Endothelial cell of umbilical vein (primary cell): ENCODE data around the gene DENND2C. TPM values are rescaled to one million over a fixed set of nuclear protein-coding genes. Genes with fewer than 3 reads are reported as not detected.

Experiments
- BruUV-seq: library from RNA; stranded (reverse); fragments of 400-500 nt; replicated peaks from 2 replicates; lab custom pipeline; 2021; lab: Mats Ljungman, UMichigan
- CTCF ChIA-PET: fragments of 300-600, 350-600 bp; sonication (Branson Sonifier 250); formaldehyde crosslinking; loops from one replicate; lab custom pipeline; 2021; ENCODE audit warnings: antibody characterized with exemption, inconsistent platforms; lab: Charles Lee
- POLR2A ChIA-PET: fragments of 300-600, 350-600 bp; sonication (Branson Sonifier 250); formaldehyde crosslinking; loops from one replicate; lab custom pipeline; 2021; ENCODE audit warnings: antibody characterized with exemption, inconsistent platforms; lab: Charles Lee
- DNase-seq: peaks from one replicate; pipeline ENCODE4 v3.0.0-alpha.2; 2011; ENCODE audit warnings: low read depth, low spot score
- FAIRE-seq: peaks from 2 replicates; lab custom pipeline; 2011; peaks lifted over from hg19 to GRCh38; lab: Jason Lieb, UNC
- H2AFZ ChIP-seq: 2 replicates; pipeline ENCODE4 v1.6.0; 2012; ENCODE audit warnings: low read depth, low read length, control low read depth, inconsistent platforms
- H3K27ac ChIP-seq: 2 replicates; pipeline ENCODE4 v1.5.1; 2011; ENCODE audit warnings: low read depth, mild to moderate bottlenecking, control low read depth, low read length, moderate library complexity; ENCODE audit not compliant: insufficient read depth
- H3K27me3 ChIP-seq, 2 experiments: 2 replicates each; pipeline versions ENCODE4 v1.6.0 to v1.6.1; 2011; ENCODE audit warnings: low read length in 2 of 2, mixed read lengths in 1 of 2; ENCODE audit not compliant: control insufficient read depth in 2 of 2, insufficient read depth in 2 of 2
- H3K36me3 ChIP-seq, 2 experiments: 2 replicates in 1 of 2; 3 replicates in 1 of 2; pipeline ENCODE4 v1.5.1; 2011; ENCODE audit warnings: low read length in 2 of 2, mild to moderate bottlenecking in 1 of 2, moderate library complexity in 1 of 2; ENCODE audit not compliant: control insufficient read depth in 2 of 2, insufficient read depth in 2 of 2; ENCODE audit errors: extremely low read depth in 1 of 2
- H3K4me1 ChIP-seq: 3 replicates; pipeline ENCODE4 v1.5.1; 2011; ENCODE audit warnings: mild to moderate bottlenecking, low read length; ENCODE audit not compliant: control insufficient read depth, insufficient read depth; ENCODE audit errors: extremely low read depth
- H3K4me2 ChIP-seq: 2 replicates; pipeline ENCODE4 v1.6.1; 2011; ENCODE audit warnings: low read length, control low read depth, mixed read lengths; ENCODE audit not compliant: insufficient read depth
- H3K4me3 ChIP-seq, 3 experiments: fragments of 200-600 bp in 1 of 3; sonication (generic), shearing (Covaris generic) in 1 of 3; replicated peaks in 1 of 3; 2 replicates each; pipeline ENCODE4 v1.5.1; 2011 to 2016; ENCODE audit warnings: control low read depth in 3 of 3, low read length in 3 of 3, mild to moderate bottlenecking in 2 of 3, inconsistent platforms in 1 of 3, low read depth in 1 of 3, moderate library complexity in 1 of 3; ENCODE audit not compliant: insufficient read depth in 1 of 3
- H3K79me2 ChIP-seq: 2 replicates; pipeline ENCODE4 v1.6.0; 2012; ENCODE audit warnings: low read length, inconsistent platforms; ENCODE audit not compliant: control insufficient read depth, insufficient read depth
- H3K9ac ChIP-seq: replicated peaks from 2 replicates; pipeline ENCODE3; 2011; ENCODE audit warnings: low read length, control low read depth; ENCODE audit not compliant: insufficient read depth; ENCODE audit errors: extremely low read depth
- H3K9me1 ChIP-seq: replicated peaks from 3 replicates; pipeline ENCODE4 v1.6.0; 2011; ENCODE audit warnings: mild to moderate bottlenecking, low read length; ENCODE audit not compliant: control insufficient read depth, insufficient read depth; ENCODE audit errors: extremely low read depth
- H3K9me3 ChIP-seq: replicated peaks from 2 replicates; pipeline ENCODE4 v1.5.1; 2012; ENCODE audit warnings: low read length, inconsistent platforms; ENCODE audit not compliant: control insufficient read depth, insufficient read depth
- H4K20me1 ChIP-seq: replicated peaks from 2 replicates; pipeline ENCODE3; 2011; ENCODE audit warnings: mild to moderate bottlenecking, low read length; ENCODE audit not compliant: control insufficient read depth, insufficient read depth; ENCODE audit errors: extremely low read depth
- EZH2 ChIP-seq: IDR thresholded peaks from 2 replicates; pipeline ENCODE4 v1.6.1; 2012; ENCODE audit warnings: borderline replicate concordance, low read depth, mild to moderate bottlenecking, moderate library complexity, low read length, inconsistent platforms; ENCODE audit not compliant: severe bottlenecking
- FOS ChIP-seq: IDR thresholded peaks from 2 replicates; pipeline ENCODE4 v1.6.1; 2011; ENCODE audit warnings: mild to moderate bottlenecking, low read length, moderate library complexity, borderline replicate concordance; ENCODE audit not compliant: insufficient read depth
- GATA2 ChIP-seq: IDR thresholded peaks from 2 replicates; pipeline ENCODE4 v1.7.0; 2011; ENCODE audit warnings: low read depth, mild to moderate bottlenecking, moderate library complexity, mixed read lengths, low read length; ENCODE audit not compliant: insufficient read length, insufficient read depth
- JUN ChIP-seq: IDR thresholded peaks from 2 replicates; pipeline ENCODE4 v1.6.1; 2011; ENCODE audit warnings: borderline replicate concordance, low read depth; ENCODE audit not compliant: insufficient read length, insufficient read depth
- MAX ChIP-seq: IDR thresholded peaks from 2 replicates; pipeline ENCODE4 v1.6.1; 2011; ENCODE audit not compliant: insufficient read depth, insufficient read length
- MYC ChIP-seq: IDR thresholded peaks from one replicate; pipeline ENCODE4 v1.6.1; 2011; ENCODE audit warnings: mild to moderate bottlenecking, low read depth, low read length
- POLR2A ChIP-seq: IDR thresholded peaks from 2 replicates; pipeline ENCODE4 v1.6.1; 2012; ENCODE audit warnings: low read depth, mild to moderate bottlenecking, control low read depth, low read length
- POLR2AphosphoS5 ChIP-seq: IDR thresholded peaks from 2 replicates; pipeline ENCODE4 v1.6.1; 2012; ENCODE audit warnings: low read depth, mild to moderate bottlenecking, control low read depth, low read length, moderate library complexity; ENCODE audit not compliant: insufficient read depth
- dilution Hi-C: fragments of 300-500 bp; cut with MboI; formaldehyde crosslinking; loops from one replicate; pipeline ENCODE4 v1.15.0; 2019; ENCODE audit warnings: low sequenced_read_pairs; ENCODE audit not compliant: extremely low pct_ligation_motif_present
- intact Hi-C: fragments of 100-400 bp; cut with micrococcal nuclease; formaldehyde crosslinking; loops from one replicate; pipeline ENCODE4 v1.10.0; 2022
- polyA plus RNA-seq, 4 experiments: library from polyadenylated mRNA; depleted of rRNA in 3 of 4; stranded (reverse) in 3 of 4; unstranded in 1 of 4; fragments of >200 nt; gene quantifications; 2 replicates each; pipeline versions ENCODE4 v1.2.1 to v1.2.3, GENCODE V29; 2011 to 2012; ENCODE audit warnings: missing spikeins in 1 of 4
- small RNA-seq: library from RNA; depleted of rRNA; stranded (forward); fragments of <200 nt; gene quantifications from one replicate; pipeline ENCODE3, GENCODE V24; 2012; ENCODE audit warnings: low replicate concordance, low read depth; ENCODE audit not compliant: insufficient read depth, insufficient read length
- total RNA-seq: library from RNA; stranded (reverse); gene quantifications from 2 replicates; pipeline ENCODE4 v1.2.3, GENCODE V29; 2021
- TF ChIP-seq, protein P1 (sequence below), 2 donors: IDR thresholded peaks; 1 replicate in 1 of 2; 2 replicates in 1 of 2; pipeline ENCODE4 v1.5.1; 2011; ENCODE audit warnings: low read length in 2 of 2, mild to moderate bottlenecking in 2 of 2, moderate library complexity in 2 of 2, control low read depth in 1 of 2, inconsistent platforms in 1 of 2, low read depth in 1 of 2; ENCODE audit not compliant: insufficient read depth in 1 of 2; ENCODE audit errors: extremely low read depth in 1 of 2

The DENND2C gene
- total and polyA plus RNA-seq, 2 donors (not counting 3 experiments of a cell fraction or from before 2014, with no cell fraction given) = 0.12 to 0.22 TPM

DNA sequence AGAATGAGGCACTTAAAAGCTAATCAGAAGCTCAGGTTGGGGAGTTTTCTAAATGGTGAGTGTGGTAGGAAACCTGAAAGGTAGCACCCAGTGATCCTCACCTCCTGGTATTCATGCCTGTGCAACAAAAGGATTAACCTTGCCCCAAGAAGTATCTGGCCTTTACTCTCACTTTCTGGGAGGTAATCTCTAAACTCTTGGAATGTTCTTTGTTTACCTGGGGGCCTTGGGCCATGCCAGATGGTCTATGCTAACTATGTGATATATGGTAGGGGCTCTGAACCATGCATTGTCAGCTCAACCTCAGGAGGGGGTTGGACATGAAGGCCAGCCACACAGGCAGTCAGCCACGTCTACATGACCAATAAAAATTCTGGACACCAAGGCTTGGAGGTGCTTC, 134.4 kb downstream of the DENND2C start:
- DNase-seq (no peak), FAIRE-seq (no peak)
- CTCF ChIA-PET = no interaction called here
- Histone ChIP-seq H3K36me3 (no peaks in the 10 kb centered on the region), H3K9me1 (no peaks in the 10 kb centered on the region), H3K9ac (no peak overlapping the region), H3K27me3 (peaks cover 0 to 2% of the 10 kb centered on the region in 2 experiments), H3K4me1 (peaks cover 4% of the 10 kb centered on the region), H3K4me2 (no peak overlapping the region), H2AFZ (no peak overlapping the region), H3K79me2 (no peaks in the 10 kb centered on the region), H3K4me3 (no peak overlapping the region), H3K9me3 (no peaks in the 10 kb centered on the region), H3K27ac (no peak overlapping the region), H4K20me1 (no peaks in the 10 kb centered on the region)
- TF ChIP-seq POLR2AphosphoS5 (no peak), MAX (no peak), POLR2A (no peak), JUN (no peak), MYC (no peak), EZH2 (no peak), FOS (no peak), GATA2 (no peak)
- TF ChIP-seq, protein P1, sequence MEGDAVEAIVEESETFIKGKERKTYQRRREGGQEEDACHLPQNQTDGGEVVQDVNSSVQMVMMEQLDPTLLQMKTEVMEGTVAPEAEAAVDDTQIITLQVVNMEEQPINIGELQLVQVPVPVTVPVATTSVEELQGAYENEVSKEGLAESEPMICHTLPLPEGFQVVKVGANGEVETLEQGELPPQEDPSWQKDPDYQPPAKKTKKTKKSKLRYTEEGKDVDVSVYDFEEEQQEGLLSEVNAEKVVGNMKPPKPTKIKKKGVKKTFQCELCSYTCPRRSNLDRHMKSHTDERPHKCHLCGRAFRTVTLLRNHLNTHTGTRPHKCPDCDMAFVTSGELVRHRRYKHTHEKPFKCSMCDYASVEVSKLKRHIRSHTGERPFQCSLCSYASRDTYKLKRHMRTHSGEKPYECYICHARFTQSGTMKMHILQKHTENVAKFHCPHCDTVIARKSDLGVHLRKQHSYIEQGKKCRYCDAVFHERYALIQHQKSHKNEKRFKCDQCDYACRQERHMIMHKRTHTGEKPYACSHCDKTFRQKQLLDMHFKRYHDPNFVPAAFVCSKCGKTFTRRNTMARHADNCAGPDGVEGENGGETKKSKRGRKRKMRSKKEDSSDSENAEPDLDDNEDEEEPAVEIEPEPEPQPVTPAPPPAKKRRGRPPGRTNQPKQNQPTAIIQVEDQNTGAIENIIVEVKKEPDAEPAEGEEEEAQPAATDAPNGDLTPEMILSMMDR (IDR thresholded peaks at IDR 0.05; ENCODE audit: extremely low read depth in 1 of 2, insufficient read depth in 1 of 2, low read depth in 1 of 2, low read length in 2 of 2) = no peak
- BruUV-seq = no TSS peak
- intact Hi-C loops = no loop called here
- dilution Hi-C loops = no loop called here
- POLR2A ChIA-PET = no interaction called here

Small RNA genes within 50 kb of the gene (small RNA-seq; reads per million reads assigned to genes)
- not detected for gene RN7SL432P

Other genes with a start within 250 kb of the DENND2C start
- 29.1 and 29.7 TPM in 2 replicates for gene TRIM33, start 158.8 kb downstream of the DENND2C start, total RNA-seq
- gene TRIM33, start 158.8 kb downstream of the DENND2C start, polyA plus RNA-seq = 8.9 and 10.3 TPM in 2 replicates
- 41.7 and 43.5 TPM in 2 replicates for gene BCAS2, start 88.4 kb downstream of the DENND2C start, total RNA-seq
- 9.6 and 12.5 TPM in 2 replicates for gene BCAS2, start 88.4 kb downstream of the DENND2C start, polyA plus RNA-seq
- gene AMPD1, start 25.5 kb upstream of the DENND2C start, total RNA-seq = not detected in 2 replicates
- not detected in 2 replicates for gene AMPD1, start 25.5 kb upstream of the DENND2C start, polyA plus RNA-seq
- 76.5 and 78.7 TPM in 2 replicates for gene NRAS, start 46.7 kb upstream of the DENND2C start, total RNA-seq
- gene NRAS, start 46.7 kb upstream of the DENND2C start, polyA plus RNA-seq = 22.8 and 29.4 TPM in 2 replicates
- 486 and 492 TPM in 2 replicates for gene CSDE1, start 87.9 kb upstream of the DENND2C start, total RNA-seq
- 97.4 and 129 TPM in 2 replicates for gene CSDE1, start 87.9 kb upstream of the DENND2C start, polyA plus RNA-seq
- gene SIKE1, start 110.6 kb upstream of the DENND2C start, total RNA-seq = 38.6 and 46.6 TPM in 2 replicates
- 15.9 and 16.3 TPM in 2 replicates for gene SIKE1, start 110.6 kb upstream of the DENND2C start, polyA plus RNA-seq
- not detected in 2 replicates for gene SYCP1, start 184.8 kb upstream of the DENND2C start, total RNA-seq
- not detected in 2 replicates for gene SYCP1, start 184.8 kb upstream of the DENND2C start, polyA plus RNA-seq